ENCODE results near the gene UBE2D1. TPM values are rescaled to one million over a fixed set of nuclear protein-coding genes. Genes with fewer than 3 reads are reported as not detected.
A peak's percentile ranks its signal among the peaks of the same experiment; 100 is the strongest.

Gene UBE2D1
- total RNA-seq, 1 experiment from 2014 or later = 13.6 TPM

DNA sequence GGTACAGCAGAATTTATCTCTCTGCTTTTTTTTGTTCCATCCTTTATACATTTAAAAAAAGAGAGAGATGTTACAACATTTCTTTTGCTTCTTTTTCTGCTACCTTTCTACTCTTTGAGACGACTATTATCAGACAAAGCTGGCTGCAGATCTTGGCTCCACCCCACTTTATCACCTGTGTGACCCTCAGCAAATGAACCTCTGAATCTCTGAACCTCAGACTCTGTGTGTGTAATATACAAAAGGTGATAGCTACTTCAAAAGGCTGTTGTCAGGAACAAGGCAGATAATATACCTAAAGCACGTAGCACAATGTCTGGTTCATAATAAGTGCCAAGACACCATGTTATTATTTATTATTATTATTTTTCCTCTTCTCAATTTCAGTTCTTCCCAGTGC, 32.6 kb upstream of the UBE2D1 start:
- CTCF ChIA-PET = no interaction called here
- Histone ChIP-seq H3K27ac (ENCODE audit: low read length) (no peak overlapping the region), H3K4me3 (ENCODE audit: low read length) (no peak overlapping the region), H3K4me2 (ENCODE audit: low read length) (no peak overlapping the region), H4K20me1 (ENCODE audit: low read length) (no peaks in the 10 kb centered on the region), H2AFZ (ENCODE audit: low read length) (no peak overlapping the region), H3K4me1 (ENCODE audit: insufficient read depth, low read length) (no peaks in the 10 kb centered on the region), H3K9me3 (ENCODE audit: low read length) (no peaks in the 10 kb centered on the region), H3K79me2 (ENCODE audit: low read length) (no peaks in the 10 kb centered on the region), H3K36me3 (ENCODE audit: low read depth, low read length) (no peaks in the 10 kb centered on the region), H3K9ac (ENCODE audit: low read length) (no peak overlapping the region), H3K9me2 (replicated peaks; ENCODE audit: low read length) (no peaks in the 10 kb centered on the region), H3K27me3 (ENCODE audit: low read length) (0 out of 2 replicates have a peak, but pooled peaks cover 7% of the 10 kb centered on the region), H3F3A (ENCODE audit: low read length, unreplicated experiment) (no peaks in the 10 kb centered on the region)
- BruUV-seq (replicated peaks) = no TSS peak
- POLR2A ChIA-PET (ENCODE audit: unreplicated experiment) = interaction anchor here (0.6 kb wide), 1 partner anchor 10 kb away, joined by 4 read pairs; no protein-coding TSS in a partner anchor
- ATAC-seq = no peak
- DNase-seq = no peak
- intact Hi-C loops (cut with micrococcal nuclease) = loop anchor here (5.0 kb wide), 1 partner anchor 230 kb away; no protein-coding TSS in a partner anchor
- TF ChIP-seq EZH2 (IDR thresholded peaks at IDR 0.05; ENCODE audit: low read length, unreplicated experiment) = no peak
- TF ChIP-seq, protein P1, sequence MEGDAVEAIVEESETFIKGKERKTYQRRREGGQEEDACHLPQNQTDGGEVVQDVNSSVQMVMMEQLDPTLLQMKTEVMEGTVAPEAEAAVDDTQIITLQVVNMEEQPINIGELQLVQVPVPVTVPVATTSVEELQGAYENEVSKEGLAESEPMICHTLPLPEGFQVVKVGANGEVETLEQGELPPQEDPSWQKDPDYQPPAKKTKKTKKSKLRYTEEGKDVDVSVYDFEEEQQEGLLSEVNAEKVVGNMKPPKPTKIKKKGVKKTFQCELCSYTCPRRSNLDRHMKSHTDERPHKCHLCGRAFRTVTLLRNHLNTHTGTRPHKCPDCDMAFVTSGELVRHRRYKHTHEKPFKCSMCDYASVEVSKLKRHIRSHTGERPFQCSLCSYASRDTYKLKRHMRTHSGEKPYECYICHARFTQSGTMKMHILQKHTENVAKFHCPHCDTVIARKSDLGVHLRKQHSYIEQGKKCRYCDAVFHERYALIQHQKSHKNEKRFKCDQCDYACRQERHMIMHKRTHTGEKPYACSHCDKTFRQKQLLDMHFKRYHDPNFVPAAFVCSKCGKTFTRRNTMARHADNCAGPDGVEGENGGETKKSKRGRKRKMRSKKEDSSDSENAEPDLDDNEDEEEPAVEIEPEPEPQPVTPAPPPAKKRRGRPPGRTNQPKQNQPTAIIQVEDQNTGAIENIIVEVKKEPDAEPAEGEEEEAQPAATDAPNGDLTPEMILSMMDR (conservative IDR thresholded peaks at IDR 0.05; ENCODE audit: low read depth, low read length) = no peak
- no peak for TF ChIP-seq EZH2phosphoT487 (IDR thresholded peaks at IDR 0.05; ENCODE audit: borderline replicate concordance, low read length)

DNA sequence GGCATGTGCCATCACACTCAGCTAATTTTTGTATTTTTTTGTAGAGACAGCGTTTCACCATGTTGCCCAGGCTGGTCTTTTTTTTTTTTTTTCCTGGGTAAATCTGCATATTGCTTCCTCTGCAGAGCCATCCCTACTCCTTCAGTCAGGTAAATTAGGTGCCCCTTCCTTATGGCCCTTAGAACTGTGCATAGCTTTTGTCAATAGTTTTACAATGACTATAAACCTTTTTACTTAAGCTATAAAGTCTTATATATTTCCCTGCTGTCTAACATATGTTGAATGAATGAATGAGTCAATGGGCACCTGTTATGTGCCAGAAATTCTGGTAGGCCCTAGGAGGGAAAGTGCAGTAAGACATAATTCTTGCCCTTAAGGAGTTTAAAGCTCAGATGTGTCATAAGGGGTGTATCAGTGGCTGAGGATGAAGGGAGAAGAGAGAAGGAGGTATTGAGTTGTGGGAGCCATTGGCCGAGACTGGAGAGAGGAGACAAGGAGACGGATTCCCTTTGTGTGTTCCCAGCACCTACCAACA, 30.6 kb upstream of the UBE2D1 start:
- intact Hi-C loops (cut with micrococcal nuclease) = loop anchor here (5.0 kb wide), 1 partner anchor 228 kb away; no protein-coding TSS in a partner anchor
- Histone ChIP-seq H3K9me3 (ENCODE audit: low read length) (no peaks in the 10 kb centered on the region), H3F3A (ENCODE audit: low read length, unreplicated experiment) (no peaks in the 10 kb centered on the region), H3K36me3 (ENCODE audit: low read depth, low read length) (no peaks in the 10 kb centered on the region), H4K20me1 (ENCODE audit: low read length) (no peaks in the 10 kb centered on the region), H3K4me2 (ENCODE audit: low read length) (no peak overlapping the region), H3K9ac (ENCODE audit: low read length) (no peak overlapping the region), H2AFZ (ENCODE audit: low read length) (no peak overlapping the region), H3K4me3 (ENCODE audit: low read length) (no peak overlapping the region), H3K27me3 (ENCODE audit: low read length) (peaks cover 19% of the 10 kb centered on the region; the same call in 1 of the 2 replicates), H3K79me2 (ENCODE audit: low read length) (no peaks in the 10 kb centered on the region), H3K4me1 (ENCODE audit: insufficient read depth, low read length) (no peaks in the 10 kb centered on the region), H3K27ac (ENCODE audit: low read length) (no peak overlapping the region), H3K9me2 (replicated peaks; ENCODE audit: low read length) (no peaks in the 10 kb centered on the region)
- BruUV-seq (replicated peaks) = no TSS peak
- DNase-seq = peak; percentile 22
- ChIA-PET POLR2A (ENCODE audit: unreplicated experiment) (no interaction called here), CTCF (no interaction called here)
- TF ChIP-seq EZH2phosphoT487 (IDR thresholded peaks at IDR 0.05; ENCODE audit: borderline replicate concordance, low read length) = no peak
- peak; percentile 51 for ATAC-seq

DNA sequence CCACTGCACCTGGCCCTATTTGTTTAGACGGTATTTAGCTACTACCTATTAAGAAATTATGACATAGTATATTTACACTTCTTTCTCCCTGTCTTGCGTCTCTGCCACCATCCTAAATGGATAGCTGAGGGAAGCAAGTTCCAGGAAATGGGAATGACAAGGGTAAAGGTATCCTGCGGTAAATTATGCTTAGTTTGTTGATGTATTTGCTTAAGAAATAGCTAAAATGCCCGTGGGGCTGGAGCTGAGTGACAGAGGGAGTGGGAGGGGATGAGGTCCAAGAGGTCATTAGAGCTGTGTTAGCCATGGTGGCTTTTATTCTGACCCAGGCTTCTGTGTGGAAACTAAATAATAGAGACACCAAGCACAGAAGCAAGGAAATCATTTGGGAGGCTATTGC, 29.0 kb upstream of the UBE2D1 start:
- no peaks in the 10 kb centered on the region for H3K9me2 ChIP-seq (replicated peaks; ENCODE audit: low read length)
- ATAC-seq = no peak
- no TSS peak for BruUV-seq (replicated peaks)
- H3K79me2 ChIP-seq (ENCODE audit: low read length) = no peaks in the 10 kb centered on the region
- peaks cover 19% of the 10 kb centered on the region; the same call in 1 of the 2 replicates for H3K27me3 ChIP-seq (ENCODE audit: low read length)
- H3K4me1 ChIP-seq (ENCODE audit: insufficient read depth, low read length) = no peaks in the 10 kb centered on the region
- H3K4me2 ChIP-seq (ENCODE audit: low read length) = no peak overlapping the region
- no peak for DNase-seq
- no peaks in the 10 kb centered on the region for H3F3A ChIP-seq (ENCODE audit: low read length, unreplicated experiment)
- no peak overlapping the region for H3K9ac ChIP-seq (ENCODE audit: low read length)
- H2AFZ ChIP-seq (ENCODE audit: low read length) = no peak overlapping the region
- intact Hi-C loops (cut with micrococcal nuclease) = no loop called here
- POLR2A ChIA-PET (ENCODE audit: unreplicated experiment) = no interaction called here
- H3K4me3 ChIP-seq (ENCODE audit: low read length) = no peak overlapping the region
- H4K20me1 ChIP-seq (ENCODE audit: low read length) = no peaks in the 10 kb centered on the region
- H3K27ac ChIP-seq (ENCODE audit: low read length) = no peak overlapping the region
- no peaks in the 10 kb centered on the region for H3K9me3 ChIP-seq (ENCODE audit: low read length)
- TF ChIP-seq, protein P1 (conservative IDR thresholded peaks at IDR 0.05; ENCODE audit: low read depth, low read length) = no peak
- CTCF ChIA-PET = no interaction called here
- no peaks in the 10 kb centered on the region for H3K36me3 ChIP-seq (ENCODE audit: low read depth, low read length)
